Subcutaneous adipose tissue (tissue), 4 donors: ENCODE data around the gene DISP3. TPM values are rescaled to one million over a fixed set of nuclear protein-coding genes. Genes with fewer than 3 reads are reported as not detected.

Experiments
- CTCF ChIP-seq: fragments of 450-650 bp; IDR thresholded peaks from one replicate; pipeline ENCODE4 v1.5.1; 2016; ENCODE audit warnings: low read depth, mild to moderate bottlenecking, control low read depth, antibody characterized with exemption, moderate library complexity
- total RNA-seq, 4 donors: library from RNA; depleted of rRNA; stranded (reverse); fragments of >200 nt; gene quantifications; one replicate each; pipeline ENCODE4 v1.1.0, GENCODE V29; 2016

DISP3 gene
- total RNA-seq, 4 donors from 2014 or later = not detected

GRCh38 chr1:11537380-11537764 is 58.4 kb downstream of the DISP3 start:
- no peak for TF ChIP-seq CTCF

- TF ChIP-seq CTCF = no peak
These were observed 59.1 kb downstream of the DISP3 start for GRCh38 chr1:11537854-11538591.

GRCh38 chr1:11538886-11539285 is 59.9 kb downstream of the DISP3 start:
- no peak for TF ChIP-seq CTCF

GRCh38 chr1:11539850-11540772 is 61.2 kb downstream of the DISP3 start:
- no peak for TF ChIP-seq CTCF

- no peak for TF ChIP-seq CTCF
These were observed 61.8 kb downstream of the DISP3 start for GRCh38 chr1:11540773-11541160.

GRCh38 chr1:11541236-11541635 is 62.3 kb downstream of the DISP3 start:
- TF ChIP-seq CTCF = no peak

- TF ChIP-seq CTCF = no peak
These were observed 63.0 kb downstream of the DISP3 start for GRCh38 chr1:11541956-11542355.
